ENCODE measurements around the gene LRMDA. TPM values are rescaled to one million over a fixed set of nuclear protein-coding genes. Genes with fewer than 3 reads are reported as not detected.

LRMDA gene
- total and polyA plus RNA-seq, 2 donors (not counting 3 experiments of a cell fraction or from before 2014, with no cell fraction given) = 9.7 to 18.0 TPM

DNA sequence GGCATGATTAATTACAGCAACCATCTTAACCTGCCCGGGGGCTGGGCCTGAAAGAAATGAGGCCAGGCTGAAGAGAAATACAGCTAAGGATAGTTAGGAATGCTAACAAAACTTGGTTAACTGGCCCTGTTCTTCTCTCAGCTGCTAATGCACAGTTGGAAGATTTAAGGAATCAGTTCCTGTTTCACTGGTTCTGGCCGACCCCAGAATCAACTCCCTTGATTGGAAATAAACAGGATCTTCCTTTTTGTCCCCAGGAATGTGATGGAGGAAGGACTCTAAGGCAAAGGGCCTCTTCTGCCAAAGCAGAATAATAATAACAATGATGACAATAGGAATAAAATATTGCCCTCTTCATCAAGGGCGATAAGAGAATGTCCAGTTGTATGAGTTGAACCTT lies 3.5 kb upstream of the LRMDA start:
- POLR2A ChIA-PET = no interaction called here
- no peak for TF ChIP-seq GATA2 (IDR thresholded peaks at IDR 0.05; ENCODE audit: insufficient read depth, insufficient read length, low read depth, low read length)
- TF ChIP-seq MYC (IDR thresholded peaks at IDR 0.05; ENCODE audit: low read depth, low read length) = no peak
- TF ChIP-seq EZH2 (IDR thresholded peaks at IDR 0.05; ENCODE audit: borderline replicate concordance, low read depth, low read length, severe bottlenecking) = no peak
- no peak for TF ChIP-seq JUN (IDR thresholded peaks at IDR 0.05; ENCODE audit: borderline replicate concordance, insufficient read depth, insufficient read length, low read depth)
- no peak for TF ChIP-seq FOS (IDR thresholded peaks at IDR 0.05; ENCODE audit: borderline replicate concordance, insufficient read depth, low read length)
- TF ChIP-seq POLR2AphosphoS5 (IDR thresholded peaks at IDR 0.05; ENCODE audit: insufficient read depth, low read depth, low read length) = no peak
- TF ChIP-seq, protein P1, sequence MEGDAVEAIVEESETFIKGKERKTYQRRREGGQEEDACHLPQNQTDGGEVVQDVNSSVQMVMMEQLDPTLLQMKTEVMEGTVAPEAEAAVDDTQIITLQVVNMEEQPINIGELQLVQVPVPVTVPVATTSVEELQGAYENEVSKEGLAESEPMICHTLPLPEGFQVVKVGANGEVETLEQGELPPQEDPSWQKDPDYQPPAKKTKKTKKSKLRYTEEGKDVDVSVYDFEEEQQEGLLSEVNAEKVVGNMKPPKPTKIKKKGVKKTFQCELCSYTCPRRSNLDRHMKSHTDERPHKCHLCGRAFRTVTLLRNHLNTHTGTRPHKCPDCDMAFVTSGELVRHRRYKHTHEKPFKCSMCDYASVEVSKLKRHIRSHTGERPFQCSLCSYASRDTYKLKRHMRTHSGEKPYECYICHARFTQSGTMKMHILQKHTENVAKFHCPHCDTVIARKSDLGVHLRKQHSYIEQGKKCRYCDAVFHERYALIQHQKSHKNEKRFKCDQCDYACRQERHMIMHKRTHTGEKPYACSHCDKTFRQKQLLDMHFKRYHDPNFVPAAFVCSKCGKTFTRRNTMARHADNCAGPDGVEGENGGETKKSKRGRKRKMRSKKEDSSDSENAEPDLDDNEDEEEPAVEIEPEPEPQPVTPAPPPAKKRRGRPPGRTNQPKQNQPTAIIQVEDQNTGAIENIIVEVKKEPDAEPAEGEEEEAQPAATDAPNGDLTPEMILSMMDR (IDR thresholded peaks at IDR 0.05; ENCODE audit: extremely low read depth in 1 of 2, insufficient read depth in 1 of 2, low read depth in 1 of 2, low read length in 2 of 2) = no peak
- TF ChIP-seq MAX (IDR thresholded peaks at IDR 0.05; ENCODE audit: insufficient read depth, insufficient read length) = no peak
- TF ChIP-seq POLR2A (IDR thresholded peaks at IDR 0.05; ENCODE audit: low read depth, low read length) = no peak
- FAIRE-seq (no peak), DNase-seq (ENCODE audit: low read depth, low spot score) (no peak)
- no peak overlapping the region for H3K4me2 ChIP-seq (ENCODE audit: insufficient read depth, low read length)
- H3K9me3 ChIP-seq (replicated peaks; ENCODE audit: control insufficient read depth, insufficient read depth, low read length) = no peaks in the 10 kb centered on the region
- H2AFZ ChIP-seq (ENCODE audit: low read depth, low read length) = no peak overlapping the region
- intact Hi-C loops (cut with micrococcal nuclease) (loop anchor here (1.0 kb wide), 1 partner anchor 19 kb away; no protein-coding TSS in a partner anchor), dilution Hi-C loops (cut with MboI; ENCODE audit: extremely low pct_ligation_motif_present, low sequenced_read_pairs) (no loop called here)
- H3K9me1 ChIP-seq (replicated peaks; ENCODE audit: control insufficient read depth, extremely low read depth, insufficient read depth, low read length) = no peaks in the 10 kb centered on the region
- peaks cover 28% of the 10 kb centered on the region for H3K4me1 ChIP-seq (ENCODE audit: control insufficient read depth, extremely low read depth, insufficient read depth, low read length)
- no peak overlapping the region for H3K9ac ChIP-seq (replicated peaks; ENCODE audit: extremely low read depth, insufficient read depth, low read length)
- CTCF ChIA-PET = no interaction called here
- no peak overlapping the region for H3K27ac ChIP-seq (ENCODE audit: insufficient read depth, low read depth, low read length)
- no TSS peak for BruUV-seq (replicated peaks)
- no peaks in the 10 kb centered on the region for H4K20me1 ChIP-seq (replicated peaks; ENCODE audit: control insufficient read depth, extremely low read depth, insufficient read depth, low read length)
- no peaks in the 10 kb centered on the region for H3K79me2 ChIP-seq (ENCODE audit: control insufficient read depth, insufficient read depth, low read length)
- H3K36me3 ChIP-seq (ENCODE audit: control insufficient read depth in 2 of 2, extremely low read depth in 1 of 2, insufficient read depth in 2 of 2, low read length in 2 of 2) = no peaks in the 10 kb centered on the region
- no peak overlapping the region for H3K4me3 ChIP-seq (replicated peaks in 1 of 3; ENCODE audit: insufficient read depth in 1 of 3, low read depth in 1 of 3, low read length in 3 of 3)
- peaks cover 0 to 5% of the 10 kb centered on the region in 2 experiments for H3K27me3 ChIP-seq (ENCODE audit: control insufficient read depth in 2 of 2, insufficient read depth in 2 of 2, low read length in 2 of 2)
